ENCODE results near the gene NOS1AP.

Gene NOS1AP

DNA sequence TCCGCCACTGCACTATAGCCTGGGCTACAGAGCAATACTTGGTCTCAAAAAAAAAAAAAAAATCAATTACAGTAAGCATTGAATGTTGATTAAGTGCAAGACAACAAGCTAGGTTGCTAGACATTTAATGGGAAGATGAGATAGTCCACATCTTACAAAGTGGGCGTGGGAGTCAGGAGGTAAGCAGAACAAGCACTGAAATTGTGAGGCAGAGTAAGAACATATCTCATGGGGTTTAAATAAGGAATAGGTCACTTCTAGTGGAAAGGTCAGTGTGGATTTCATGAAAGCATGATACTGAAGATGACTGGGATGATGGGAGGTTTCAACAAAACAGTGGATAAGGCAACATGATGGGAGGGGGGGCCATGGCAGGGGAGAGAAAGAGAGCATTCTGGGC is 44.0 kb upstream of the NOS1AP start:
- ChIA-PET CTCF (interaction anchor here (2.2 kb wide), 1 partner anchor 12 kb away, joined by 12 read pairs; no protein-coding TSS in a partner anchor), POLR2A (no interaction called here)
- no peak for DNase-seq (ENCODE audit: extremely low spot score)
- TF ChIP-seq, protein P1, sequence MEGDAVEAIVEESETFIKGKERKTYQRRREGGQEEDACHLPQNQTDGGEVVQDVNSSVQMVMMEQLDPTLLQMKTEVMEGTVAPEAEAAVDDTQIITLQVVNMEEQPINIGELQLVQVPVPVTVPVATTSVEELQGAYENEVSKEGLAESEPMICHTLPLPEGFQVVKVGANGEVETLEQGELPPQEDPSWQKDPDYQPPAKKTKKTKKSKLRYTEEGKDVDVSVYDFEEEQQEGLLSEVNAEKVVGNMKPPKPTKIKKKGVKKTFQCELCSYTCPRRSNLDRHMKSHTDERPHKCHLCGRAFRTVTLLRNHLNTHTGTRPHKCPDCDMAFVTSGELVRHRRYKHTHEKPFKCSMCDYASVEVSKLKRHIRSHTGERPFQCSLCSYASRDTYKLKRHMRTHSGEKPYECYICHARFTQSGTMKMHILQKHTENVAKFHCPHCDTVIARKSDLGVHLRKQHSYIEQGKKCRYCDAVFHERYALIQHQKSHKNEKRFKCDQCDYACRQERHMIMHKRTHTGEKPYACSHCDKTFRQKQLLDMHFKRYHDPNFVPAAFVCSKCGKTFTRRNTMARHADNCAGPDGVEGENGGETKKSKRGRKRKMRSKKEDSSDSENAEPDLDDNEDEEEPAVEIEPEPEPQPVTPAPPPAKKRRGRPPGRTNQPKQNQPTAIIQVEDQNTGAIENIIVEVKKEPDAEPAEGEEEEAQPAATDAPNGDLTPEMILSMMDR (IDR thresholded peaks at IDR 0.05; ENCODE audit: control extremely low read depth, extremely low read depth, low read depth, missing control alignments) = no peak

DNA sequence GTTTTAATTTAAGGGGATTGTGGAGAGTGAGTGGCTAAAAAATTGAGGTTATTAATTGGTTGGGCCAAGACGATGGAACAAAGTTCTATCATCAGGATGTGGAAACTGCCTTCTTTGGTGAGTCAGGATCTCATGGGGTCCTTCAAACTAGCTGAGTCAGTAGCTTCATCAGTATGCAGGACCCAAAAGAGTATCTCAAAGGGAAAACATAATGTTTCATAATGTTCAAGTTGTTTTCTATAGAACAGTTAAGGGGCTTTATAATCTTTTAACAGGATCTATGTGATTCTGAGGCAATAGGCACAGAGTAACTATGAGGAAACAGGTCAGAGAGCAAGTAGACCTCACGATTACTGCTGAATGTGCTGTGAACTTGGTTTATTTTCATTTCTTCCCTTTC is 42.6 kb upstream of the NOS1AP start:
- POLR2A ChIA-PET = interaction anchor here (0.7 kb wide), 1 partner anchor 292 kb away, joined by 8 read pairs; no protein-coding TSS in a partner anchor

DNA sequence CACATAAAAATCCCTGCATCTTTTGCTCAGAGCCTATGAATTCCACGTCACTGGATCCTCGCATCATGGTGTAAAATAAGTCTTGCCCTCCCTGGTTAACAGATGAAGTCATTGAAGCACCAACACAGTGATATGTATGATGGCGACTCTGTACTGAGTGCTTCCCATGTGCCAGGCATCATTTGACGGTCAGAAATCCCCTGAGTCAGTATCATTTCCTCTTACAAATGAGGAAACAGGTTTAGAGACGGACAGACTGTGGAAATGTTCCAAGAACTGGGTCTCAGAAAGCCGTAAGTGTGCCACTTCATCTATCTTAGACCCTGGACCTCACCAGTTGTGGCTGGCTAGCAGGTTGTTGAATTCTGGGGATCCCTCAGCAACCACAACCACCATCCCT is 40.8 kb upstream of the NOS1AP start:
- TF ChIP-seq, protein P1 (IDR thresholded peaks at IDR 0.05; ENCODE audit: control extremely low read depth, extremely low read depth, low read depth, missing control alignments) = no peak
- CTCF ChIA-PET = no interaction called here
- no peak for DNase-seq (ENCODE audit: extremely low spot score)
- POLR2A ChIA-PET = no interaction called here

More for the DNA sequence above, 42.6 kb upstream of the NOS1AP start:
- CTCF ChIA-PET = interaction anchor here (1.4 kb wide), 1 partner anchor 11 kb away, joined by 4 read pairs; no protein-coding TSS in a partner anchor
- TF ChIP-seq, protein P1 (IDR thresholded peaks at IDR 0.05; ENCODE audit: control extremely low read depth, extremely low read depth, low read depth, missing control alignments) = no peak
- DNase-seq (ENCODE audit: extremely low spot score) = no peak

DNA sequence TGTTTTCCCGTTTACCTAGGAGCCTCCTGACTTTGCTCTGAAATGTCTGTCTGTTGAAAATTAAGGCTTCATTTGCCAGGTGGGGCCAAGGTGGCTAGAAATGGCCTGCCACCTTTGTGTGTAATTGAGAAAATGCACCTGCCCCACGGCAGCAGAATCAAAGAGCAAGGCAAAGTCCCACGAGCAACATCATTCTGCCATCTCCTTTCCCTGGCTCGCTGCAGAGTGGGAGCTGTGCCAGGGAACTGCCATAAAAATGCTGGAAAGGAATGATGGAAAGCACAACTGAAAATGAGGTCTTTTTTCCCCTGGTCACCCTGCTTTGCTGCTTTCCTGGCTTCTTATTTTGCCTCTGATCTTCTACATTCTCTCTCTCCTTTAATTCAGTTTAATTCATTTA is 40.3 kb upstream of the NOS1AP start:
- TF ChIP-seq, protein P1 (IDR thresholded peaks at IDR 0.05; ENCODE audit: control extremely low read depth, extremely low read depth, low read depth, missing control alignments) = no peak
- ChIA-PET CTCF (interaction anchor here (10.1 kb wide), 1 partner anchor 236 kb away, joined by 236 read pairs; no protein-coding TSS in a partner anchor), POLR2A (no interaction called here)
- DNase-seq (ENCODE audit: extremely low spot score) = no peak

DNA sequence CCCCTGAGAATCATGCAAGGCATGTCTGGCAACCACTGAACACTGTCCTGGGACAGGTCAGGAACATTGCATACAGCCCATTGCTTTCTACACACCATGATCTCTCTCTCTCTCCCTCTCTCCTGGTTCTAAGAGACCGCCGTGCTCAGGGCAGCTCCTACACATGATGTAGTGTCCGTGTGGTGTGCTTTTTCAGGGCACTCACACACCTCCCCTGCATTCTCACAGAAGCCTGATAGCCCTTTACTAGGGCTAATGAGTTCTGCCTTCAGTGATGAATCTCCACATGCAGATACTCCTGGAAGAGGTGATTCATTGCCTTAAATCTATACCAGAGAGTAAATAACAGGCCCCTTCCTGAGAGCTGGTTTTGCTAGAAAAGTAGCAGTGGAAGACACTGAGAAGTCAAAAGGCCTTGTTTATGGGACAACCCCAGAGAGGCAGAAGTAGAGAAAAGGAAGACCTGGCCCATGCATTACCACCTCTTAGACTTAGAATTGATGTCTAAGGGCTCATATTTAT is 38.7 kb upstream of the NOS1AP start:
- ChIA-PET CTCF (interaction anchor here (10.1 kb wide), 1 partner anchor 238 kb away, joined by 236 read pairs; no protein-coding TSS in a partner anchor), POLR2A (no interaction called here)
- DNase-seq (ENCODE audit: extremely low spot score) = no peak
- TF ChIP-seq, protein P1 (IDR thresholded peaks at IDR 0.05; ENCODE audit: control extremely low read depth, extremely low read depth, low read depth, missing control alignments) = no peak

DNA sequence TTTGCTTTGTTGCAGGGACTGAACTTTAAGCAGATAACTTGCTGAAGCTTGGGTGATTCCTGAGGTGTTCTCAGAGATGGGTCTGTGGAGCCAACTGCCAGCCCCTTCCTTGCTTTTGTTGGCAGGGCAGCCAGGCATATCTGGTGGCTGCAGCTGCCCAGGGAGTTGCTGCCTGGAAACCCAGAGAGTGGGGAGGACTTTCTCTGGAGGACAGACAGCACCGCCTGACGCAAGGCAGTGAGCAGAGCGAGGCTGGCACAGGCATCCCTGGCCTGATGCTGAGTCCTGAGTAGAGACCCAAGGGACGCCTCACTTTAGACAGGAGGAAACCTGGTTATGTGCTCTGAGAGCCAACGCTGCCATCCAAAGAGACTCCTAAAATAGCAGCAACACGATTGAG is 36.1 kb upstream of the NOS1AP start:
- ChIA-PET CTCF (interaction anchor here (0.6 to 10.1 kb wide), 5 partner anchors 23 to 719 kb away, joined by 3 to 236 read pairs (median 5); no protein-coding TSS in a partner anchor), POLR2A (no interaction called here)
- DNase-seq (ENCODE audit: extremely low spot score) = no peak
- TF ChIP-seq, protein P1 (IDR thresholded peaks at IDR 0.05; ENCODE audit: control extremely low read depth, extremely low read depth, low read depth, missing control alignments) = no peak
